SK-N-SH (cell line): ENCODE results near the gene TNFRSF19. TPM values are rescaled to one million over a fixed set of nuclear protein-coding genes. Genes with fewer than 3 reads are reported as not detected.

ENCODE experiments used
- CTCF ChIA-PET: fragments of 300-600, 350-600 bp; formaldehyde crosslinking; extraction: SDS; loops from one replicate; lab custom pipeline; 2021; lab: Yijun Ruan, JAX
- POLR2A ChIA-PET: fragments of 350-600 bp; sonication (Branson Sonifier 250); formaldehyde crosslinking; extraction: SDS; loops from one replicate; lab custom pipeline; 2020; ENCODE audit warnings: antibody characterized with exemption, inconsistent platforms; lab: Yijun Ruan, JAX
- DNase-seq: peaks from one replicate; pipeline ENCODE4 v3.0.0; 2012
- H2AFZ ChIP-seq: fragments of 200-600 bp; sonication (generic); 2 replicates; pipeline ENCODE4 v1.8.1; 2016; ENCODE audit warnings: antibody characterized with exemption, mild to moderate bottlenecking, low read depth
- H3F3A ChIP-seq: fragments of 200-600 bp; sonication (generic); replicated peaks from 2 replicates; pipeline ENCODE3; 2016; ENCODE audit warnings: antibody characterized with exemption, mild to moderate bottlenecking; ENCODE audit not compliant: insufficient read depth
- H3K27ac ChIP-seq, 2 experiments: fragments of 200-500 bp in 1 of 2; fragments of 200-600 bp in 1 of 2; sonication (Bioruptor generic) in 1 of 2; sonication (generic), shearing (Covaris generic) in 1 of 2; 2 replicates each; pipeline versions ENCODE4 v1.5.1 to v1.6.1; 2014 to 2016; ENCODE audit warnings: low read depth in 2 of 2, inconsistent platforms in 1 of 2, low read length in 1 of 2, mild to moderate bottlenecking in 1 of 2, mixed read lengths in 1 of 2
- H3K27me3 ChIP-seq: fragments of 200-600 bp; sonication (generic), shearing (Covaris generic); 2 replicates; pipeline ENCODE4 v1.6.1; 2016; ENCODE audit warnings: mixed run types; ENCODE audit not compliant: insufficient read depth
- H3K36me3 ChIP-seq, 2 experiments: fragments of 200-500 bp in 1 of 2; fragments of 200-600 bp in 1 of 2; sonication (Bioruptor generic) in 1 of 2; sonication (generic) in 1 of 2; replicated peaks in 1 of 2; 2 replicates each; pipeline versions ENCODE3 to v1.5.1; 2014 to 2016; ENCODE audit warnings: low read length in 1 of 2, mild to moderate bottlenecking in 1 of 2; ENCODE audit not compliant: insufficient read depth in 2 of 2, control insufficient read depth in 1 of 2
- H3K4me1 ChIP-seq, 2 experiments: fragments of 200-500 bp in 1 of 2; fragments of 200-600 bp in 1 of 2; sonication (Bioruptor generic) in 1 of 2; sonication (generic), shearing (Covaris generic) in 1 of 2; 2 replicates each; pipeline versions ENCODE4 v1.5.1 to v1.6.1; 2014 to 2016; ENCODE audit warnings: low read depth in 1 of 2, low read length in 1 of 2, mixed run types in 1 of 2; ENCODE audit not compliant: insufficient read depth in 2 of 2, control insufficient read depth in 1 of 2
- H3K4me2 ChIP-seq: fragments of 200-600 bp; sonication (generic), shearing (Covaris generic); 2 replicates; pipeline ENCODE4 v1.6.1; 2017; ENCODE audit warnings: mixed run types
- H3K4me3 ChIP-seq, 2 experiments: fragments of 200-500 bp in 1 of 2; fragments of 200-600 bp in 1 of 2; sonication (Bioruptor generic) in 1 of 2; sonication (generic), shearing (Covaris generic) in 1 of 2; 2 replicates each; pipeline versions ENCODE4 v1.5.1 to v1.8.1; 2014 to 2016; ENCODE audit warnings: low read depth in 2 of 2, inconsistent platforms in 1 of 2, low read length in 1 of 2, mild to moderate bottlenecking in 1 of 2, mixed read lengths in 1 of 2, moderate library complexity in 1 of 2
- H3K79me2 ChIP-seq: fragments of 200-600 bp; sonication (generic); 2 replicates; pipeline ENCODE4 v1.8.1; 2017; ENCODE audit warnings: mild to moderate bottlenecking; ENCODE audit not compliant: insufficient read depth
- H3K9ac ChIP-seq: fragments of 200-600 bp; sonication (generic); 2 replicates; pipeline ENCODE4 v1.6.1; 2017; ENCODE audit warnings: mixed run types
- H3K9me2 ChIP-seq: fragments of 200-600 bp; sonication (generic); 2 replicates; pipeline ENCODE4 v1.6.1; 2017; ENCODE audit warnings: mixed run types
- H3K9me3 ChIP-seq: fragments of 200-600 bp; sonication (generic); 2 replicates; pipeline ENCODE4 v1.6.1; 2017; ENCODE audit warnings: mixed run types, mild to moderate bottlenecking, moderate library complexity
- H4K20me1 ChIP-seq: fragments of 200-600 bp; sonication (generic); 2 replicates; pipeline ENCODE4 v1.6.1; 2017; ENCODE audit warnings: mild to moderate bottlenecking, mixed run types; ENCODE audit not compliant: insufficient read depth
- CHD2 ChIP-seq: fragments of 150-350 bp; IDR thresholded peaks from 2 replicates; pipeline ENCODE4 v1.6.1; 2018; ENCODE audit warnings: low read length; ENCODE audit not compliant: partially characterized antibody
- GABPA ChIP-seq: IDR thresholded peaks from 2 replicates; pipeline ENCODE4 v1.4.0; 2012; ENCODE audit warnings: low read depth, mild to moderate bottlenecking
- GATA2 ChIP-seq: sonication (generic); formaldehyde crosslinking; IDR thresholded peaks from 2 replicates; pipeline ENCODE4 v1.5.0; 2020; ENCODE audit warnings: mild to moderate bottlenecking, missing genetic modification reagents
- MEF2A ChIP-seq: IDR thresholded peaks from 2 replicates; pipeline ENCODE4 v1.4.0; 2012; ENCODE audit warnings: low read depth, borderline replicate concordance
- MXI1 ChIP-seq: IDR thresholded peaks from 2 replicates; pipeline ENCODE4 v1.6.1; 2012; ENCODE audit warnings: mild to moderate bottlenecking, low read depth, low read length, improper control_type of control experiment
- NRF1 ChIP-seq: IDR thresholded peaks from 2 replicates; pipeline ENCODE4 v1.6.1; 2012; ENCODE audit warnings: low read depth, mild to moderate bottlenecking, low read length
- RFX5 ChIP-seq: IDR thresholded peaks from 2 replicates; pipeline ENCODE4 v1.6.1; 2012; ENCODE audit warnings: mild to moderate bottlenecking, improper control_type of control experiment, low read length
- RXRA ChIP-seq: IDR thresholded peaks from 2 replicates; pipeline ENCODE4 v1.4.0; 2012; ENCODE audit warnings: low read depth, mild to moderate bottlenecking, borderline replicate concordance
- SIN3A ChIP-seq: IDR thresholded peaks from 2 replicates; pipeline ENCODE4 v1.6.1; 2012; ENCODE audit warnings: low read depth, mild to moderate bottlenecking, low read length, moderate library complexity, borderline replicate concordance
- SMC3 ChIP-seq: IDR thresholded peaks from 2 replicates; pipeline ENCODE4 v1.6.1; 2012; ENCODE audit warnings: low read depth, low read length, improper control_type of control experiment
- TEAD4 ChIP-seq: IDR thresholded peaks from 2 replicates; pipeline ENCODE4 v1.4.0; 2012; ENCODE audit warnings: mild to moderate bottlenecking, borderline replicate concordance; ENCODE audit not compliant: insufficient read depth
- YY1 ChIP-seq: IDR thresholded peaks from 2 replicates; pipeline ENCODE4 v1.4.0; 2012; ENCODE audit warnings: low read depth, mild to moderate bottlenecking
- WGBS: methylation state at CpG from one replicate; pipeline ENCODE4 v1.1.6; 2017; ENCODE audit warnings: low lambda C conversion rate; 5-methylcytosine and 5-hydroxymethylcytosine counted together
- polyA plus RNA-seq, 3 experiments: library from polyadenylated mRNA; depleted of rRNA; stranded (reverse); fragments of >200 nt; gene quantifications; 2 replicates each; pipeline ENCODE4 v1.2.3, GENCODE V29; 2012
- TF ChIP-seq, protein P1 (sequence below): IDR thresholded peaks from 2 replicates; pipeline ENCODE4 v1.4.0; 2012; ENCODE audit warnings: low read depth
- TF ChIP-seq, protein P2 (sequence below): fragments of 150-350 bp; IDR thresholded peaks from 2 replicates; pipeline ENCODE4 v1.6.1; 2016; ENCODE audit warnings: mild to moderate bottlenecking, low read depth, low read length
- TF ChIP-seq, protein P3 (sequence below): fragments of 150-350 bp; IDR thresholded peaks from 2 replicates; pipeline ENCODE4 v1.6.1; 2017; ENCODE audit warnings: antibody characterized with exemption, low read length, low read depth, borderline replicate concordance
- TF ChIP-seq, protein P4 (sequence below): IDR thresholded peaks from 2 replicates; pipeline ENCODE4 v1.4.0; 2012; ENCODE audit warnings: low read depth, borderline replicate concordance
- TF ChIP-seq, protein P5 (sequence below): IDR thresholded peaks from 2 replicates; pipeline ENCODE4 v1.4.0; 2012; ENCODE audit warnings: low read depth, borderline replicate concordance
- TF ChIP-seq, protein P6 (sequence below): IDR thresholded peaks from 2 replicates; pipeline ENCODE4; 2012

Gene TNFRSF19
- polyA plus RNA-seq, 1 of the 3 experiments (the other 2 are of a cell fraction) = 4.6 TPM

DNA sequence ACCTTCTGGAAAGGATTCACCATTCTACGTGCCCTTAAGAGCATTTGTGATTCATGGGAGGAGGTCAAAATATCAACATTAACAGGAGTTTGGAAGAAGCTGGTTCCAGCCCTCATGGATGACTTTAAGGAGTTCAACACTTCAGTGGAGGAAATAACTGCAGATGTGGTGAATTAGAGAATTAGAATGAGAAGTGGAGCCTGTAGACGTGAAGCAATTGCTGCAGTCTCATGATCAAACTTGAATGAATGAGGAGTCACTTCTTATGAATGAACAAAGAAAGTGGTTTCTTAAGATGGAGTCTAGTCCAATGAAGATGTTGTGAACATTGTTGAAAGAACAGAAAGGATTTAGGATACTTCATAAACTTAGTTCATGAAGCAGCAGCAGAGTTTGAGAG lies 129.1 kb downstream of the TNFRSF19 start:
- Histone ChIP-seq H3F3A (no peaks in the 10 kb centered on the region), H2AFZ (no peak overlapping the region), H3K36me3 (no peaks in the 10 kb centered on the region), H3K4me1 (no peaks in the 10 kb centered on the region; a peak in 1 of 4 replicates)
- POLR2A ChIA-PET = no interaction called here
- TF ChIP-seq SMC3 (no peak), CHD2 (no peak), RFX5 (no peak)
- TF ChIP-seq, protein P1, sequence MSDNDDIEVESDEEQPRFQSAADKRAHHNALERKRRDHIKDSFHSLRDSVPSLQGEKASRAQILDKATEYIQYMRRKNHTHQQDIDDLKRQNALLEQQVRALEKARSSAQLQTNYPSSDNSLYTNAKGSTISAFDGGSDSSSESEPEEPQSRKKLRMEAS = no peak
- TF ChIP-seq, all 33 proteins: peak for 0
- no peaks in the 10 kb centered on the region for H3K9me3 ChIP-seq
- CTCF ChIA-PET = interaction anchor here (1.6 kb wide), 2 partner anchors 10 to 18 kb away, joined by 4 to 5 read pairs; no protein-coding TSS in a partner anchor
- DNase-seq = no peak
- H3K9ac ChIP-seq = no peak overlapping the region
- H3K4me3 ChIP-seq = no peak overlapping the region
- H3K79me2 ChIP-seq = no peaks in the 10 kb centered on the region
- H3K4me2 ChIP-seq = no peak overlapping the region
- WGBS = 77% methylated on average over 2 of the region's 2 CpGs
- no peaks in the 10 kb centered on the region for H3K27me3 ChIP-seq
- no peaks in the 10 kb centered on the region for H3K9me2 ChIP-seq
- H3K27ac ChIP-seq = no peak overlapping the region
- no peaks in the 10 kb centered on the region for H4K20me1 ChIP-seq

DNA sequence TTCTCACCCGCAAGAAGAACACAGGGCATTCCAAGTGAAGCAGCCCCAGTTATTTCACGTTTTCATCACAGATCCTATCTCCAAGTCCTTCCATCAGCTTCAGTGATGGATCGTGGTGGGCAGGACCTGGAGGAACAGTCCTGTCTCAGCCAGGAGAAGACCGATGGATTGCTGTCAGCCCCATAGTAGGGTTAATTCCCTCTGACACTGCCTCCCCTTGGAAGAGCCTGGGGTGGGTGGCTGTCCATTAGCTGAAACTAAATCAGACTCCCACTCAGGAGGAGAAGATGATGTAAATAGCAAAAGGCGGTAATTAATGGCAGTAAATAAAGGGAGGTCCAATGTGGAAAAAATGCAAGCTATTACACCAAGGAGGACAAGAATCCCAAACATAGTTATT lies 131.0 kb downstream of the TNFRSF19 start:
- Histone ChIP-seq H4K20me1 (no peaks in the 10 kb centered on the region), H3K9ac (no peak overlapping the region), H3F3A (no peaks in the 10 kb centered on the region), H3K27me3 (no peaks in the 10 kb centered on the region), H3K79me2 (no peaks in the 10 kb centered on the region), H3K4me3 (no peak overlapping the region), H3K27ac (no peak overlapping the region), H3K9me3 (no peaks in the 10 kb centered on the region), H3K9me2 (no peaks in the 10 kb centered on the region), H3K4me1 (no peaks in the 10 kb centered on the region; a peak in 1 of 4 replicates), H2AFZ (no peak overlapping the region), H3K4me2 (no peak overlapping the region), H3K36me3 (no peaks in the 10 kb centered on the region)
- POLR2A ChIA-PET = no interaction called here
- CTCF ChIA-PET = interaction anchor here (0.8 kb wide), 1 partner anchor 234 kb away, joined by 3 read pairs; no protein-coding TSS in a partner anchor
- DNase-seq = no peak
- 91% methylated on average over 5 of the region's 5 CpGs for WGBS
- TF ChIP-seq MXI1 (no peak), SMC3 (no peak), SIN3A (no peak), CHD2 (no peak), MEF2A (no peak), GATA2 (CRISPR knock-in tag) (no peak), GABPA (no peak), YY1 (no peak), NRF1 (no peak), TEAD4 (no peak), RXRA (no peak)
- TF ChIP-seq, protein P2, sequence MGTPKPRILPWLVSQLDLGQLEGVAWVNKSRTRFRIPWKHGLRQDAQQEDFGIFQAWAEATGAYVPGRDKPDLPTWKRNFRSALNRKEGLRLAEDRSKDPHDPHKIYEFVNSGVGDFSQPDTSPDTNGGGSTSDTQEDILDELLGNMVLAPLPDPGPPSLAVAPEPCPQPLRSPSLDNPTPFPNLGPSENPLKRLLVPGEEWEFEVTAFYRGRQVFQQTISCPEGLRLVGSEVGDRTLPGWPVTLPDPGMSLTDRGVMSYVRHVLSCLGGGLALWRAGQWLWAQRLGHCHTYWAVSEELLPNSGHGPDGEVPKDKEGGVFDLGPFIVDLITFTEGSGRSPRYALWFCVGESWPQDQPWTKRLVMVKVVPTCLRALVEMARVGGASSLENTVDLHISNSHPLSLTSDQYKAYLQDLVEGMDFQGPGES = no peak
- TF ChIP-seq, protein P1 = no peak
- TF ChIP-seq, protein P3, sequence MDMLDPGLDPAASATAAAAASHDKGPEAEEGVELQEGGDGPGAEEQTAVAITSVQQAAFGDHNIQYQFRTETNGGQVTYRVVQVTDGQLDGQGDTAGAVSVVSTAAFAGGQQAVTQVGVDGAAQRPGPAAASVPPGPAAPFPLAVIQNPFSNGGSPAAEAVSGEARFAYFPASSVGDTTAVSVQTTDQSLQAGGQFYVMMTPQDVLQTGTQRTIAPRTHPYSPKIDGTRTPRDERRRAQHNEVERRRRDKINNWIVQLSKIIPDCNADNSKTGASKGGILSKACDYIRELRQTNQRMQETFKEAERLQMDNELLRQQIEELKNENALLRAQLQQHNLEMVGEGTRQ = no peak
- TF ChIP-seq, protein P4, sequence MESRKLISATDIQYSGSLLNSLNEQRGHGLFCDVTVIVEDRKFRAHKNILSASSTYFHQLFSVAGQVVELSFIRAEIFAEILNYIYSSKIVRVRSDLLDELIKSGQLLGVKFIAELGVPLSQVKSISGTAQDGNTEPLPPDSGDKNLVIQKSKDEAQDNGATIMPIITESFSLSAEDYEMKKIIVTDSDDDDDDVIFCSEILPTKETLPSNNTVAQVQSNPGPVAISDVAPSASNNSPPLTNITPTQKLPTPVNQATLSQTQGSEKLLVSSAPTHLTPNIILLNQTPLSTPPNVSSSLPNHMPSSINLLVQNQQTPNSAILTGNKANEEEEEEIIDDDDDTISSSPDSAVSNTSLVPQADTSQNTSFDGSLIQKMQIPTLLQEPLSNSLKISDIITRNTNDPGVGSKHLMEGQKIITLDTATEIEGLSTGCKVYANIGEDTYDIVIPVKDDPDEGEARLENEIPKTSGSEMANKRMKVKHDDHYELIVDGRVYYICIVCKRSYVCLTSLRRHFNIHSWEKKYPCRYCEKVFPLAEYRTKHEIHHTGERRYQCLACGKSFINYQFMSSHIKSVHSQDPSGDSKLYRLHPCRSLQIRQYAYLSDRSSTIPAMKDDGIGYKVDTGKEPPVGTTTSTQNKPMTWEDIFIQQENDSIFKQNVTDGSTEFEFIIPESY = no peak
- TF ChIP-seq, protein P5, sequence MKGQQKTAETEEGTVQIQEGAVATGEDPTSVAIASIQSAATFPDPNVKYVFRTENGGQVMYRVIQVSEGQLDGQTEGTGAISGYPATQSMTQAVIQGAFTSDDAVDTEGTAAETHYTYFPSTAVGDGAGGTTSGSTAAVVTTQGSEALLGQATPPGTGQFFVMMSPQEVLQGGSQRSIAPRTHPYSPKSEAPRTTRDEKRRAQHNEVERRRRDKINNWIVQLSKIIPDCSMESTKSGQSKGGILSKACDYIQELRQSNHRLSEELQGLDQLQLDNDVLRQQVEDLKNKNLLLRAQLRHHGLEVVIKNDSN = no peak
- TF ChIP-seq, protein P6, sequence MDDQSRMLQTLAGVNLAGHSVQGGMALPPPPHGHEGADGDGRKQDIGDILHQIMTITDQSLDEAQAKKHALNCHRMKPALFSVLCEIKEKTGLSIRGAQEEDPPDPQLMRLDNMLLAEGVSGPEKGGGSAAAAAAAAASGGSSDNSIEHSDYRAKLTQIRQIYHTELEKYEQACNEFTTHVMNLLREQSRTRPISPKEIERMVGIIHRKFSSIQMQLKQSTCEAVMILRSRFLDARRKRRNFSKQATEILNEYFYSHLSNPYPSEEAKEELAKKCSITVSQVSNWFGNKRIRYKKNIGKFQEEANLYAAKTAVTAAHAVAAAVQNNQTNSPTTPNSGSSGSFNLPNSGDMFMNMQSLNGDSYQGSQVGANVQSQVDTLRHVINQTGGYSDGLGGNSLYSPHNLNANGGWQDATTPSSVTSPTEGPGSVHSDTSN = no peak
